ENCODE data around the gene NUDT3.
"Not testable (repeated sequence)": the region's sequence is repeated elsewhere in the genome, so short reads cannot be mapped to it uniquely, and the experiment has no call there.

The NUDT3 gene

DNA sequence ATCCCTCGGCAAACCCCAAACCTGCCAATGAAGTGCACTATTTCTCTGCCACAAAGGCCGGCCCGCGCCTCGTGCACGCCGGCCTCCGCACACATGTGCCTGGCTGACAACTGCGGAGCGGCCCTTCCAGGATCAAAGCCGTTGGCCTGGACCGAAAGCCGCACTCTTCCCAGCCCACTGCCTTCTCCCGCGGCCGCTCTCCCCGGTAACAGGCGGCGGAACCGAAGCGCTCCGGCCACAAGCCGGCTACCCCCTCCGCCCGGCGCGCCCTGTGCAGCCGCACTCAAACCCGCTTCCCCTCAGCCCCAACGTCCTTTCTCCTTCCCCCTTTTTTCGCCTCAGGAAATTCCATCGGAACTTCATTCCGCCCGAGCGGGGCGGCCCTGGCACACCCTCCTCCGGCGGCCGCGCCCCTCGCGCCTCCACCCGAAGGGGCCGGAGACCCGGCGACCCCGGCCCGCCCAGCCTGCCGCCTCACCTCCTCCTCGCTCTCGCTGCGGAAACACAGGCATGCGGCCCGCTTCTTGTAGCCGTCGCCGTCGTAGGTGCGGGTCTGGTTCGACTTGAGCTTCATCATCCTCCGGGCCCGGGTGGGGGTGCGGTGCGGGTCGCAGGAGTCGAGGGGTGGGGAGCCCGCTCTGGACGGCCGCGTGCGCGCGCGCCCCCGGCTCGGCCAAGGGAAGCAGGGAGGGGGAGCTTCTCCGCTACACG, 528 bp downstream of the NUDT3 start:
- DNase-seq, result peak in 1 of 2 experiments; percentile 43

DNA sequence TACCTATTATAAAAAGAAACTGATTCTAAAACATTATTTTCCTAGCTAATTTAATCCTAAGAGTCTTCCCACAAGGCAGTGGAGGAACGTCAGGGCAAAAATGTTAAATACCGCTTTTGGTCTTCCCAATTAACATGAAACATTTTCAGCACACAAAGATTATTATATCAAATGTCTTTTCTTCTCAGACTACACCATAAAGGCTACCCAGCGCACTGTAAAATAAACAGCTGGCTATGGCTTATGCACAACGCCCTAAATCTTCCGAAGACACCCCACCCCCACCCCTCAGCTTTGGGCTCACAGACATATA, 1.0 kb downstream of the NUDT3 start:
- no peak for DNase-seq

DNA sequence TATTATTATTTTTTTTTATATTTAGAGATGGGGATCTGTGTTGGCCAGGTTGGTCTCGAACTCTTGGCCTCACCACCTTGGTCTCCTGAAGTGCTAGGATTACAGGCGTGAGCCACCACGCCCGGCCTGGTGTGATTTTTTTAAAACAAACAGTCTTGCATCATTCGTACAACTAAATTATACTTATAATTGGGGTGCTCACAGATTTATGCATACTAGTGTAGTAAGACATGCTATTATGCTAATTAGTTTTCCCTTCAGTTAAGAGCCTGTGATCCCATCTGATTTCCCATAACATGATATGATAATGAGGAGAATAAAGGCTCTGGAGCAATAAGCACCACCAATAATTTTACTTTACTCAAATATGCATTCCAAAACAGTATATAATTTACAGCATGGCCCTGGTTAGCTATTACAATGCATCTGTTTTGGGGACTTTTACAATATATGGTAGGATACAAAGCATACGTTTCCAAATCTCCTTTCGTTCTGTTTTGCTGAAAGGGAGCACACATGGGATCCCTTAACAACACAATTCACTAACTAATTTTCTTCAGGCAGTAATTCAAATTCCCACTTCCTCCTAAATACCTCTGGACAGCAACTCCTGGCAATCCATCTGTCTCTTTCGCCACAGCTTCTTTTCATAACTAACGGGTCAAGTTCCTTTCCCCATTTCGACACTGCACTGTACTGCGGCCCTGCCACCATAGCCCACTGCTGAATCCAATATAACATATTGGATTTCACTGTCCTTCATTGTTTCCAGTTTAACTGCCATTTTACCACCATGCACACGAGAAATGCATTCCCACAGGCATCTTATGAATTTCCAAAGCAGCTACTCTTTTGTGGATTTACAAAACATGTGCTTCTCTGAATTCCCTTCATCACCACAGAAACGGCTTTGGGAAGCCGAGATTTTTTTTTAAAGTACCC, 1.7 kb downstream of the NUDT3 start:
- peak in 1 of 2 experiments; percentile 45 for DNase-seq

- no peak for DNase-seq
Measured at GRCh38 chr6:34389034-34389433, 3.4 kb downstream of the NUDT3 start.

- no peak for DNase-seq
Measured at GRCh38 chr6:34388421-34388820, 4.0 kb downstream of the NUDT3 start.

GRCh38 chr6:34386316-34387137, 5.9 kb downstream of the NUDT3 start:
- DNase-seq, result no peak

GRCh38 chr6:34385793-34386195, 6.7 kb downstream of the NUDT3 start:
- DNase-seq, result no peak

GRCh38 chr6:34384321-34385153, 7.9 kb downstream of the NUDT3 start:
- no peak for DNase-seq

GRCh38 chr6:34383656-34384320, 8.7 kb downstream of the NUDT3 start:
- no peak for DNase-seq

- no peak for DNase-seq
Measured at GRCh38 chr6:34383161-34383631, 9.3 kb downstream of the NUDT3 start.

DNA sequence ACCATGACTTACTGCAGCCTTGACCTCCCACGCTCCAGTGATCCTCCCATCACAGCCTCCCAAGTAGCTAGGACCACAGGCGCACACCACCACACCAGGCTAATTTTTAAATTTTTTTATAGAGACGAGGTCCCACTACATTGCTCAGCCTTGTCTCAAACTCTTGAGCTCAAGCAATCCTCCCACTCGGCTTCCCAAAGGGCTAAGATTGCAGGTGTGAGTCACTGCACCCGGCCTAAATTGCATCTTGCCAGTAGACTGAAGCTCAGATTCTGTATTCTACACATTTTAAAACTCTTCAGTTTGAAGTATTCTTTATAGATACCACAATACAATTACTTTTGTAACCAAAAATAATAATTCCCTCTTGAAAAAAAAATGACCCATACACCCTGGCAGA, 11.4 kb downstream of the NUDT3 start:
- DNase-seq, result no peak

DNA sequence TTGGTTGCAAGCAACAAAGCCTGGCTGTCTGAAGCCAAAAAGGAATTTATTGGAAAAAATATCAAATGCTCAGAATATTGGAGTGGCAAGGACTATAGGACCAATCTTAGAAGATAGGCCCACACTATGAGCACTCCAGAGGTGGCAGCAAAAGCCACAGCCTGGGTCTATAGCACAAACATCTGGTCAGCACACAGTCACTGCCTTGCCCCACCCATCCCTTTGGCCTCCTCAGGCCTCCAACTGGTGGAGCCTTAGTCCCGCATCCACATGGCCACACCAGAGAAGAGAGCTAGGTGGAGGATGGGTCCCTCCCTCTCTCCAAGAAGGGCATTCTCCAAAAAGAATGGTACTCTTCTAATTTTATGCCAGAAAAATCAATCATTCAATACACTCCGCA, 14.0 kb downstream of the NUDT3 start:
- DNase-seq, result no peak

DNA sequence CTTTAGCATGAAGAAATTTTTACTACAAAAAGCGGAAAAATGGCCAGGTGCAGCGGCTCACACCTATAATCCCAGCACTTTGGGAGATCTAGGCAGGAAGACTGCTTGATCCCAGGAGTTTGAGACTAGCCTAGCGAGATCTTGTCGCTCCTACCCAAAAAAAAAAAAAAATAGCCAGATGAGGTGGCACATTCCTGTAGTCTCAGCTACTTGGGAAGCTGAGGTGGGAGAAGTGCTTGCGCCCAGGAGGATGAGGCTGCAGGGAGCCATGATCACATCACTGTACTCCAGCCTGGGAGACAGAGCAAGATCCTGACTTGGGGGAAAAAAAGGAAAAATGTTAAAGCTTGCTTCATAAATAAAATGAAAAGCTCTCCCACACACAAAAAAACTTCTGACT, 14.5 kb downstream of the NUDT3 start:
- no peak for DNase-seq

DNA sequence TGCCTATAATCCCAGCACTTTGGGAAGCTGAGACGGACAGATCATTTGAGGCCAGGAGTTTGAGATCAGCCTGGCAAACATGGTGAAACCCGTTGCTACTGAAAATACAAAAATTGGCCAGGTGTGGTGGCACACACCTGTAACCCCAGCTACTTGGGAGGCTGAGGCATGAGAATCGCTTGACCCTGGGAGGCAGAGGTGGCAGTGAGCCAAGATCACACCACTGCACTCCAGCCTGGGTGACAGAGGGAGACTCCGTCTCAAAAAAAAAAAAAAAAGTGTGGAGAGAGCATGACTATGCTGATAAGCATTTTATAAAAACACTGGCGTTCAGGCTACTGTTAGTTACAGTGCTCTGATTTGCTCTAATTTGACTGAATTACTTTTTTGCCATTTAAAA, 14.9 kb downstream of the NUDT3 start:
- not testable (repeated sequence) for DNase-seq

DNA sequence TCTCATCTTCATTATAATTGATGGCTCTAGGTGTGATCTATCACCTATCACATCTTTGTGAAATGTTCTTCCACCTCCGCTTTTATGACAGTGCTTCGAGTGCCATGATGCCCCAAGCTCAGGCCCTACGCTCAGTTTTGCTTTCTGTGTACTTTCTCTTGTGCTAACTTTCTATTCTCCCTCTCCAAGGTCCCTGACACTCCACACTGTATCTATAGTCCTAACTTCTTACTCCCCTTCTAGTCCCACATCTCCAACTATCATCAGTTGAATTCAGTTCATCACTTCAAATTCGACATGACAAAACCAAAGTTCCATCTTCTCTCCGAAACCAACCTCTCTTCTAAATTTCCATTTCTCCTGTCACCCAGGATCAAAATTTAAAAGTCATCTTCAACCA, 16.6 kb downstream of the NUDT3 start:
- no peak for DNase-seq

- DNase-seq, result no peak
Measured at GRCh38 chr6:34374508-34374907, 18.0 kb downstream of the NUDT3 start.

DNA sequence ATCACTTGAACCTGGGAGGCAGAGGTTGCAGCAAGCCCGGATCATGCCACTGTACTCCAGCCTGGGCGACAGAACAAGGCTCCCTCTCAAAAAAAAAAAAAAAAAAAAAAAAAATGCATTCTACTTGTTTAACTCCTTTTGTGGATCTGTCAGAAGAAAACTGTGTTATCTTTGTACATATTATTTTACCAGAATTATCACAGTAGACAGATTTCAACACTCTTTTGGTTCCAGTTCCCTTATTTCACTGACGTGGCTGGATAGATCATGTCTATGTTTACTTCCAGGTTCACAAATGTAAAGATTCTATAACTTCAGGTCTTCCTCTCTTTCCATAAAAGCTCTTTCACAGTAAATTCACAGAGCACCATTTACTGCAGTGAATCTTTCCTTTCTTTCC, 18.4 kb downstream of the NUDT3 start:
- no peak for DNase-seq

- DNase-seq, result no peak
Measured at GRCh38 chr6:34373511-34373910, 19.0 kb downstream of the NUDT3 start.

DNA sequence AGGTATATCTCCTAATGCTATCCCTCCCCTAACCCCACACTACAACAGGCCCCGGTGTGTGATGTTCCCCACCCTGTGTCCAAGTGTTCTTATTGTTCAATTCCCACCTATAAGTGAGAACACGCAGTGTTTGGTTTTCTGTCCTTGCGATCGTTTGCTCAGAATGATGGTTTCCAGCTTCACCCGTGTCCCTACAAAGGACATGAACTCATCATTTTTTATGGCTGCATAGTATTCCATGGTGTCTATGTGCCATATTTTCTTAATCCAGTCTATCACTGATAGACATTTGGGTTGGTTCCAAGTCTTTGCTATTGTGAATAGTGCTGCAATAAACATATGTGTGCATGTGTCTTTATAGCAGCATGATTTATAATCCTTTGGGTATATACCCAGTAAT, 20.6 kb downstream of the NUDT3 start:
- not testable (repeated sequence) for DNase-seq

GRCh38 chr6:34370361-34370760, 22.1 kb downstream of the NUDT3 start:
- no peak for DNase-seq

- DNase-seq, result no peak
Measured at GRCh38 chr6:34369385-34369784, 23.1 kb downstream of the NUDT3 start.

GRCh38 chr6:34366639-34366921, 25.9 kb downstream of the NUDT3 start:
- no peak for DNase-seq
